ENCODE results near the gene PKNOX2. TPM values are rescaled to one million over a fixed set of nuclear protein-coding genes. Genes with fewer than 3 reads are reported as not detected.

The PKNOX2 gene
- total RNA-seq, 1 experiment from 2014 or later, result 3.7 TPM

- ChIA-PET POLR2A (no interaction called here), CTCF (interaction anchor here (0.6 to 2.7 kb wide), 9 partner anchors 29 to 392 kb away, joined by 3 to 15 read pairs (median 3); no protein-coding TSS in a partner anchor)
- H3K27me3 Mint-ChIP-seq (ENCODE audit: low read depth), result peaks cover 19% of the 10 kb centered on the region
- DNase-seq (ENCODE audit: low spot score) (no peak), ATAC-seq (no peak)
- no peak overlapping the region for H3K4me3 Mint-ChIP-seq
- peaks cover 7% of the 10 kb centered on the region for H3K36me3 Mint-ChIP-seq
- peaks cover 49% of the 10 kb centered on the region for H3K4me1 Mint-ChIP-seq
- H3K9me3 Mint-ChIP-seq, result peaks cover 18% of the 10 kb centered on the region
- TF ChIP-seq ZBTB43 (CRISPR knock-in tag; IDR thresholded peaks at IDR 0.05) (no peak), E2F4 (CRISPR knock-in tag; IDR thresholded peaks at IDR 0.05; ENCODE audit: borderline replicate concordance, low read depth) (no peak), SMAD4 (CRISPR knock-in tag; IDR thresholded peaks at IDR 0.05) (no peak), ZNF138 (CRISPR knock-in tag; conservative IDR thresholded peaks at IDR 0.05) (no peak), ZNF532 (CRISPR knock-in tag; IDR thresholded peaks at IDR 0.05; ENCODE audit: borderline replicate concordance) (no peak), E2F1 (CRISPR knock-in tag; IDR thresholded peaks at IDR 0.05) (no peak), AR (CRISPR knock-in tag; IDR thresholded peaks at IDR 0.05) (no peak), ARID4B (CRISPR knock-in tag; IDR thresholded peaks at IDR 0.05; ENCODE audit: borderline replicate concordance) (no peak), TCF7 (CRISPR knock-in tag; IDR thresholded peaks at IDR 0.05; ENCODE audit: low read depth) (no peak)
- H3K27ac Mint-ChIP-seq, result no peak overlapping the region
These were observed 147.8 kb downstream of the PKNOX2 start for GRCh38 chr11:125312391-125312790.

All from WTC11 (cell line).